T-helper 2 cell (primary cell): ENCODE results near the gene ACTL6B.
A peak's percentile ranks its signal among the peaks of the same experiment; 100 is the strongest.

ENCODE experiments used
- DNase-seq, 5 experiments: peaks; one replicate each; pipeline versions ENCODE4 v3.0.0 to v3.0.0-alpha.2; 2012 to 2022

ACTL6B gene

DNA sequence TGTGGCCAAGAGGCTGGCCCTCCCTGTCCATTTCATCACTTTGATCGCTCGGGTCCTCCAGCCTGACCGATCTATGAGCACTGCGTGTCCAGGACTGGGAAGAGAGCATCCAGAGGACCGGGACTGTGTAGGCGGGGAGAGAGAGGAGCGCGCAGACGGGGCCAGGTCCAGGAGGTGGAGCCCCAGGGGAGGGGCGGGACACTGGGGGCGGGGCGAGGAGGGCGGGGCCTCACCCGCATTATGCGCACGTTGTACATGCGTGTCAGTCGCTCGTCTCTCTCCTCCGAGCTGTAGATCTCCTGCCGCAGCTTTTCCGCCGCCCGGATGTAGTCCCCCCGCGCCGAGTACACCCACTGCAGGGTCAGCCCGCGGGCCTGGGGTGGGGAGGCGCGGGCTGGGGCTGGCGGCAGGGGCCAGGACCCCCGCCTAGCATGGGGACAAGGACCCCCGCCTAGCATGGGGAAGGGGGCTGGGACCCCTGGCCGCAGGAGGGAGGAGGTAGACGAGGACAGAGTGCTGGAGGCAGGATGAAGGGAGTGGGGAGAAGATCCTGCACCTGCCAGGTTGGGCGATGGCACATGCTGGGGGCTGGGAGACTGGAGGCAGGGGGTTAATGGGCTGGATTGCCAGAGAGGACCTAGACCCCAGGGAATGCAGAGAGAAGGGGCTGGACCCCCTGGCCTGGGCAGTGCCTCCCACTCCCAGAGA, 29.6 kb downstream of the ACTL6B start:
- DNase-seq = peak; percentile 75 to 96 (median 81)

DNA sequence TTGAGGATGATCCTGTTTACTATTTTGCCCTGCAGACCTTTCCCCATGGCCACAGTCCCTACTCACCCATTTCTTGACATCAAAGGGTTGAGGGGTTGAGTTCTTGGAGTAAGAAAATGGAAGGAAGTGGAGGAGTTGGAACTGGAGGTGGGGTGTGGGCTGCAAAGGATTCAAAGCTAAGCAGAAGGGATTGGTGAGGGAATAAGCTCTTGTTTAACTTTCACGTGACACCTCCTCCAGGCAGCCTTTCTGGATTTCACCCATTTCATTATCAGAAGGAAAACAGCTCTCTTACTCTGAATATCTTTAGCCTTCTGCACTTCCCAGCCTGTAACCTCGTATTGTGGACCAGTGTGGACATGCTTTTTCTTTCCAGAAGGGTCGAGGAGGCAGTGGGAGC, 30.2 kb downstream of the ACTL6B start:
- no peak for DNase-seq

DNA sequence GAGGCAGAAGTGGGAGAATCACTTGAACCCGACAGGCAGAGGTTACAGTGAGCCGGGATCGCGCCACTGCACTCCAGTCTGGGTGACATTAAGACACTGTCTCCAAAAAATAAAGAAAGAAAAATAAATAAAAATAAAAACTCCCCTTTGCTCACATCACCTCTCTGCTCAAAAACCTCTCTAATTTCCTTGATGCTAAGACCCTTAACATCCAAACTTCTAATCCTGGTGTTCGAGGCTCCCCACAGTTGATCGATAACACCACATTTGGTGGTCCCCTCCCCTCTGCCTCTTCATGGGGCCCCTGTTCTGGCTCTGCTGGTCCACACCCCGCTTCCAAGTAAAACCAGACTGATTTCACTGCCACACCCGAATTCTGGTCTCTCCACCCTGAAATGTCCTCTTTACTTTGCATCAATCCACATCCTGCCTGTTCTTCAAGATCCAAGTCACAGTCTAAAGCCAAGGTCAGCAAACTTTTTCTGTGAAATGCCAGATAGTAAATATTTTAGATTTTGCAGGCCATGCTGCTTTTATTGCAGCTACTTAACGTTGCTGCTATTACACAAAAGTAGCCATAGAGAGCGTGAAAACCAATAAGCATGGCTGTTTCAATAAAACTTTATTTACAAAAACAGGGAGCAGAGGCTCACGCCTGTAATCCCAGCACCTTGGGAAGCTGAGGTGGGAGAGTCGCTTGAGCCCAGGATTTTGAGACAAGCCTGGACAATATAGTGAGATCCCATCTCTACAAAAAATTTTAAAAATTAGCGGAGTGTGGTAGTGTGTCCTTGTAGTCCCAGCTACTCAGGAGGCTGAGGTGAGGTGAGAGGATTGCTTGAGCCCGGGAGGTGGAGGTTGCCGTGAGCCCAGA, 32.1 kb downstream of the ACTL6B start:
- DNase-seq = no peak

DNA sequence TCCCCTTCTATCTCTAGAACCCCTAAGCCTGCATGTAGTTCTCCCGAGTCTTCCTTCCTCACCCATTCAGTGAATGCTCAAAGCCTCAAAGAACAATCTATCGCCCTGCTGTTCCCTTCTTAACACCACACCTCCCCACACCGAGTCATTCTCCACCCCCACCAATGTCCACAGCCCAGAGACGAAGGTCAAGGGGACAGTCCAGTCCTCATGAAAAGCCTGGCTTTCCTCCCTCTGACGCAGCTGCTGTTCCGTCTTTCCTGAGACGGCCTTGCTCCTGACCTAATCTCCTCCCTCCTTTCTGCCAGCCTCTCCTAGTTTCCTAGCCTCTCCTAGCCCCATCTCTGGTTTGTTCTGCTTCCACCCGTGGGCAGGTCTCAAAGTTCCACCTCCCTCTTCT, 34.7 kb downstream of the ACTL6B start:
- DNase-seq = no peak

DNA sequence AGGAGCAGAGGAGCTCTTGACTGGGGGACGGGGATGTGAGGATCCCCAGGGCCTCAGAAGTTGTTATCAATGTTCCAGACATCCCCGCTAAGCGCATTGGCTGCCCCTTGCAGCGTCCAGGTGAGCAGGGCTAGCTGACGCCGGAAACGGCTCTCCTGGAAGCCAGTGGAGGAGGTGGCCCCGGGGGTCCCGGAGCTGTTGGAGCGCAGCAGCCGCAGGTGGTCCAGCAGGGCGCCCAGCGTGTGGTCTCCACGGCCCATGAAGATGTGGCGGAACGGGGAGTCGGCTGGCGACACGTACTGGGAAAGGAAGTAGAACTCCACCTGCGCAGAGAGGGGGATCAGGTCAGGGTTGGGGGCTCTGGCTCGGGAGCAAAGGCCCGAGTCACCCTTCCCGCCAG, 35.4 kb downstream of the ACTL6B start:
- DNase-seq = no peak

DNA sequence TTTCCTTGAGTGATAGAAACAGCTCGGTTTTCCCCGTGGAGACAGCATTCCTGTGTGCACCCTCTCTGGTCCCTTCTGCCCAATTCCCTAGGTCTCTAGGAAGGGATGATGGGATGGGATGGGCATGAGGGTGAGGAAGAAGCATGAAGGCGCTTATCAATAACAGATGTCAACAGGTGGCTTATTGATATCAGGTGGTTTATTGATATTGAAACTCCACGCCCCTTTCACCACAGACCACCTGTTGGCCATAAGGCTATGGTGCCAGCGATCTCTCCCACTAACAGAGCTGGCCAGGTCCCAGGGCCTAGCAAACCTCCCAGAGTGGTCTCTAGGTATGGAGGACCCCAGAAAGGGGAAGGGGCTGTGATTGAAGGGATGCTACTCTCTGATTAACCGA, 36.0 kb downstream of the ACTL6B start:
- DNase-seq = no peak

DNA sequence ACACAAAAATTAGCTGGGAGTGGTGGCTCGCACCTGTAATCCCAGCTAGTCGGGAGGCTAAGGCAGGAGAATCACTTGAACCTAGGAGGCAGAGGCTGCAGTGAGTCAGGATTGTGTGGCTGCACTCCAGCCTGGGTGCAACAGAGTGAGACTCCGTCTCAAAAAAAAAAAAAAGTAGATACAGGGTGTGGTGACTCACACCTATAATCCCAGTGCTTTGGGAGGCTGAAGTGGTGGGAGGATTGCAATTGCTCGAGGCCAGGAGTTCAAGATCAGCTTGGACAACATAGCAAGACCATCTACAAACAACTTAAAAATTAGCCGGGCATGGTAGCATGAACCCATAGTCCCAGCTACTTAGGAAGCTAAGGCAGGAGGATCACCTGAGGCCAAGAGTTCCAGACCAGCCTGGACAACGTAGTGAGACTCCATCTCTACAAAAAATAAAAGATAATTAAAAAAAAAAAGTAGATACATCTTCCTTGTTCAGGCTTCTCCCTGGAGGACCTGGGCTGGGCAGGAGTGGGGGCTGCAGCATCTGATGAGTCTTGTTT, 41.9 kb downstream of the ACTL6B start:
- DNase-seq = no peak

DNA sequence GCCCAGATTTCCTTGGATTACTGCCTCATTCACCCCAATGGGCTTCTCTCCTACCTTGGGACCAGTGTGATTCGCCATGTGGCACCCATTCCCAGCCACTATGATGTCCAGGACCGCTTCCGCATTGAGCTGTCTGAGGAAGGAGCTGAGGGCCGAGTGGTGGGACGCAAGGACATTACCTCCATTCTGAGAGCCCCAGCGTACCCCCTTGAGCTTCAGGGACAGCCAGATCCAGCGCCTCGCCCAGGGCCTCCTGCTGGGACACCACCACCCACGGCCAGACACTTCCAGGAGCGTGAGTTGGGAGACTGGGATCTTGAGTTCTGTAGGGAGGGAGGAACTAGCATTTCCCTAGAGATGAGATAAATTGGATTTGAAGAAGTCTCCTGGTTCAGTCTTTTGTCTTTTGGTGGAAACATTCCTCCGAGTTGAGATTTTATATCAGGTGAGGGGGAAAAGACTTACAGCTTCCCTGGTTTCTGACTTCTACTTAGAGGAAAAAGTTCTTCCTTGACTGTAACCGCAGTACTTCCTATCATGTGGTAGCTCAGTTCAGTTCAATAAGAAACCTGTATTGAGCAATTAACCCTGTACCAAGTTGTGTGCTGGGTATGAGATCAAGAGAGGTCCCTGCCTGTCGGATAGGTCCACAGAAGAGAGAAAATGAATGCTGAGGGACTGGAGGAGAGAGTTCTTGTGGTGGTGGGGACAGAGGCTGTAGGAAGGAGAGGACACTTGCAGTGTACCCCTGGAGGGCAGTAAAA, 42.7 kb downstream of the ACTL6B start:
- DNase-seq = peak in 1 of 5 experiments; percentile 35

DNA sequence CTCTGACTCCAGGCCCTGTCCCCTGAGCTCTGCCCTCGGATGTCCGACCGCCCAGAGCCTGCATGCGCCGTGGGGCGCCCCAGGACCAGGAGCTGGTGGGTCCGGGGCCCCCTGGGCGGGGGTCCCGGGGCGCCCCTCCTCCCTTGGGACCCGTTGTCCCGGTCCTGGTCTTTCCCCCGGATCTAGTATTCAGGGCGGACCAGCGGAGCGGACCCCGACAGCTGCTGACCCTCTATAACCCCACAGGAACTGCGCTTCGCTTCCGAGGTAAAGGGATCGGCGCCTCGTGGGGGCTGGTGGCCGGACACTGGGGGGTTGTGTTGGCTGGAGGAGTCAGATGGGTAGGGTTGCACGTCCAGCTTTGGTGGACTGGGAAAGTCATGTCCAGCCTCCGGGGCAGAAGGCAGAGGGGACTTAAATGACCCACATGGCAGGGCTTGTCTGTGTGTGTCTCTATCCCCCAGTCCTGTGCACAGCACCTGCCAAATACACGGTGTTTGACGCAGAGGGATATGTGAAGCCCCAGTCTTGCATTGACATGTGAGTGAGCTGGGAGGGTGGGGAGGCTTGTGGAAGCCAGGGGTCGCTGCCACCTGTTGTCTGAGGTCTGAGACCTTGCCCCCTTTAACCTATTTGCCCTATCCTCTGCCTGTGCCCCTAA, 43.4 kb downstream of the ACTL6B start:
- peak in 1 of 5 experiments; percentile 54 for DNase-seq

DNA sequence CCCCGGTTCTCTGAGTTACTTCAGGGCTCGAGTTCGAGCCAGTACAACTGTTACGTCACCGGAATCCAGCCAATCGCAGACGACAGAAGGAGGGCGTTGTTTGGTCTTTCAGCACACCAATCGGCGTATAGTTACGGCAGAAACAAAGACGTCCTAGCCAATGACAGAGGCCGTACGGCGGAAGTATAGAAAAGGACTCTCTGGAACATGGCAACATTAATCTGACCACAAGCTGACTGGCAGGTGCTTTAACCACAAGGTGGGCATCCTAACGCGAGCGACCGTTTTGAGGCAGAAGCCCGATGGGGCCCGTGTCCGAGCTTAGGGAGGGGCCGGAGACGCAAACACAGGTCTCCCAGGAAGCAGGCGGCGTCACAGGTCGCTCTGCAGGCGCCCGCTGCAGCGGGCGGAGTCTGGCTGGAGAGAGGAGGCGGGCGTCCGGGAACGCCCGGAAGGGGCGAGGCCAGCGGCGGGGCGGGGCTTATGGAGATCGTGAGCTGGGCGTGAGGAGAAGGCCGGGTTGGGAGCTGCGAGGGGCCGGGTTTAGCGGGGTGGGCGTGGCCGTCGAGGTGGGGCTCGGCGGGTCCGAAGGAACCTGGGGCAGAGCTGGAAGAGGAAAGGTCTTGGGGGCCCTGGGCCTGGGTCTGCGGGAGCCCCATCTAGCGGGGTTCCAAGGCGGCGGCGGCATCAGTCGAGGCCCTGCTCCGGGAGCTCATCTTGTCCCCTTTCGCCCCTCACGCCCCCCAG, 44.1 kb downstream of the ACTL6B start, which contains the start of gene MOSPD3:
TSS of gene MOSPD3 (plus strand) at position 558 of the 747 bp plus-strand sequence. CDS start 252 bp downstream, outside the sequence.
- peak; percentile 96 to 99 (median 96) for DNase-seq

DNA sequence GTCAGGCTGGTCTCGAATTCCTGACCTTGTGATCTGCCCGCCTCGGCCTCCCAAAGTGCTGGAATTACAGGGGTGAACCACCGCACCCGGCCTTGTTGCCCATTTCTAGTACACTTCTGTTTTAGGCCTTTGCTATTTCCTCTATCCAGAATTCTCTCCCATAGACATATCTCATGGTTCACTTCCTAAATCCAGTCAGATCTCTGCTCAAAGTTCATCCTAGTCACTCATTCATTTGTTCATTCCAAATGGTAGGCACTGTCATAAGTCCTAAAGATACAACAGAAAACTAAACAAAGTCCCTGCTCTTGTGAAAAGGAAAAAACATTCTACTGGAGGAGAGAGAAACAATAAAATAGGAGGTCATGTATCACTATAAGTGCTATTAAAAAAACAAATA, 46.3 kb downstream of the ACTL6B start:
- no peak for DNase-seq

DNA sequence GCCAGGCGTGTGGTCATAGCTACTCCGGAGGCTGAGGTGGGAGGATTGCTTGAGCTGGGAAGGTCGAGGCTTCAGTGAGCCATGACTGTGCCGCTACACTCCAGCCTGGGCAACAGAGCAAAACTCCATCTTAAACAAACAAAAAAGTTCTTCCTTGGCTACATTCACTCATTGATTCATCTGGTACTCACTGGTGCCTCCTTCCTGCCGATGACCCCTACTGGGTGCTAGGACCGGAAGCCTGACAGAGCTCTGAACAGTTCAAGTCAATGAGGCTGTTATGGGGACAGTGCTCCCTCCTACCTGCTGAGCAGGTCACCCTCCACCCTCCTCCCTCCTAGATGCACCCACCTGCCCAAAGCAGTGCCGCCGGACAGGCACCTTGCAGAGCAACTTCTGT, 49.1 kb downstream of the ACTL6B start:
- DNase-seq = no peak

DNA sequence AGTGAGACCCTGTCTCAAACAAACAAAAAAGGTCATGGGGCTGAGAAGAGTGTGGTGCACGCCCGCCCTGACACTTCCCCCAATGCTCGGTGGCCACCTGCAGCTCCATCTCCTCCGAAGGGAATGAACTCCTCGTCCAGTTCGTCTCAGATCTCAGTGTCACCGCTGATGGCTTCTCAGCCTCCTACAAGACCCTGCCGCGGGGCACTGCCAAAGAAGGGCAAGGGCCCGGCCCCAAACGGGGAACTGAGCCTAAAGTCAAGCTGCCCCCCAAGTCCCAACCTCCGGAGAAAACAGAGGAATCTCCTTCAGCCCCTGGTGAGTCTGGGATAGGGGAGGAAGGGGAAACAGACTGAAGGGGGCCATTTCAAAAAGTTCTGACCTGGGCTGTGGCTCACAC, 49.9 kb downstream of the ACTL6B start:
- no peak for DNase-seq

DNA sequence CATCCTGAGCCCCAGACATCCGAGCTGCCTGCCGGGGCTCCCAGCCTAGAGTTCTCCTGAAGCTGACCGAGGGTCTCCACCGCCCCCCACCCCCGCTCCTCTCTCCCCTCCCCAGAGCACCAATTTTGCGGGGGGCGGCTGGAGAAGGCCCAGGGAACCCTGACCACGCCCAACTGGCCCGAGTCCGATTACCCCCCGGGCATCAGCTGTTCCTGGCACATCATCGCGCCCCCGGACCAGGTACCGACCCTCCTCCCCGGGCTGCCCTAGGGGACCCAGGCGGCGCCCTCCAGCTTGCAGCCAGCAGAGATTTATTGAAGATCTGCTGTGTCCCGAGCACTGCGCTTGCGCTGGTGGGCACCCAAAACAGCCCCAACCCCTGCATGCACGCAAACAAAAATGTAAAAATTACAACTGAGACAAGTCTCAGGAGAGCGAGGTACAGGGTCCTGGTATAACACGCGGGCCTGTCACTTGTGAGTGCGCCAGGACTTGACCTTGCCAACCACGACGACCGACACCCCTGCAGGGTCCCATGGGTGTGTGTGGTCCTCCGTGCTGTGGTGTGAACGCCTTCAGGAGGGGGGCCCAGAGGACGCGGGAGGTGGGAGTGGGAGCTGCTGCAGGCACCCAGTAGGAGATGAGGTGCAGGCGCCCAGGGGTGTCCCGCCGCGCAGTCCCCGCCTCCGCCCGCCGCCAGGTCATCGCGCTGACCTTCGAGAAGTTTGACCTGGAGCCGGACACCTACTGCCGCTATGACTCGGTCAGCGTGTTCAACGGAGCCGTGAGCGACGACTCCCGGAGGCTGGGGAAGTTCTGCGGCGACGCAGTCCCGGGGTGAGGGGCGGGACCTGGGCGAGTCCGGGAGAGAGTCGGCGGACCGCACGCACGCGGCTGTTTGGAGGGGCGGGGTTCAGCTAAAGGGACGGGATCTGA, 51.0 kb downstream of the ACTL6B start:
- peak in 3 of 5 experiments; percentile 12 to 59 (median 18) for DNase-seq

DNA sequence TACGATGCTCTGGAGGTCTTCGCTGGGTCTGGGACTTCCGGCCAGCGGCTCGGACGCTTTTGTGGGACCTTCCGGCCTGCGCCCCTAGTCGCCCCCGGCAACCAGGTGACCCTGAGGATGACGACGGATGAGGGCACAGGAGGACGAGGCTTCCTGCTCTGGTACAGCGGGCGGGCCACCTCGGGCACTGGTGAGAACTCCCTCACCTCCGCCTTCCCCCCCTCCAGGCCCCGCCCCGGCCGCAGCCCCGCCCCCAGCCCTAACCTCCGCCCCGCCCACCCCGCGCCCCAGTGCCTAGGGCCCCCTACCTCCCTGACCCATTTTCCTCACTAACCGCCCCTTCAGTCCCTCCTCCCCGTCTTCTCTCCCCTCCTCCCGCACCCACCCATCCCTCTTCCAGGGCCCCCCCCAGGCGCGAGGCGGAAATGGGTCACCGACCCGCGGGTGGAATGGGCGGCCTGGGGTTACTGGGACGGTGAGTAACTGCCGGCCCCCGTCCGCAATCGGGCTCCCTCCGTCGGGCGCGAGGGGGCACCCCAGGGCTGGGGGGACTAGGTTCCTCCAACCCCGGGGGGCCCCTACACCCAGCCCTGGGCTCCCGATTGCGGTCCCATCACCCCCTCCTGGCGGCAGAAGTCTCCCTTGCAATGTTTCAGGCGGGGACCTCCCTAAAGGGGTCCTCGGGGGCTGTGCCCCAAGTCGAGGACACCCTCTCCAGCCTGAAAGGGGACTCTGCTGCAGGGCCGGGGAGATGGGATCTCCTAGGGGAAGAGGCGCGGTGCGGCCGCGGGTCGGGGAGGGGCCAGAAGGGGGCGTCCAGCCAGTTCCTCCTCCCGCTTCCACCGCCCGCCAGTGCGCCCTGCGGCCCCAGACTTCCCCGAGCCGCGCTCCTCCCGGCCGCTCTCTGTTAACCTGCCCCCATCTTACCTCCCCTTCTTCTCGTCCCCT, 51.9 kb downstream of the ACTL6B start:
- peak; percentile 53 to 86 (median 66) for DNase-seq

DNA sequence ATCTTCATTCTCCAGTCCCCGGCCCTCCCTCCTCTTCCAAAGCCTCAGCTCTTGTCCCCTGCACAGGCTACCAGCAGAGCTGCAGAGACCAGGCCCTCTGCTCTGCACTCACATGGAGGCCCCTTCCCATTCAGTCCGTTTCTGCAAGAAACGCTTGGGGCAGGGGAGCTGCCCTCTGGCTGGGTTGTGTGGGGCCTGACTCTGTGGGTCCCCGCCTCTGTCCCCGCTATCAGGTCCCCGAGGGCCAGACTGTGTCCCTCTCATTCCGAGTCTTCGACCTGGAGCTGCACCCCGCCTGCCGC, 52.6 kb downstream of the ACTL6B start:
- DNase-seq = no peak

DNA sequence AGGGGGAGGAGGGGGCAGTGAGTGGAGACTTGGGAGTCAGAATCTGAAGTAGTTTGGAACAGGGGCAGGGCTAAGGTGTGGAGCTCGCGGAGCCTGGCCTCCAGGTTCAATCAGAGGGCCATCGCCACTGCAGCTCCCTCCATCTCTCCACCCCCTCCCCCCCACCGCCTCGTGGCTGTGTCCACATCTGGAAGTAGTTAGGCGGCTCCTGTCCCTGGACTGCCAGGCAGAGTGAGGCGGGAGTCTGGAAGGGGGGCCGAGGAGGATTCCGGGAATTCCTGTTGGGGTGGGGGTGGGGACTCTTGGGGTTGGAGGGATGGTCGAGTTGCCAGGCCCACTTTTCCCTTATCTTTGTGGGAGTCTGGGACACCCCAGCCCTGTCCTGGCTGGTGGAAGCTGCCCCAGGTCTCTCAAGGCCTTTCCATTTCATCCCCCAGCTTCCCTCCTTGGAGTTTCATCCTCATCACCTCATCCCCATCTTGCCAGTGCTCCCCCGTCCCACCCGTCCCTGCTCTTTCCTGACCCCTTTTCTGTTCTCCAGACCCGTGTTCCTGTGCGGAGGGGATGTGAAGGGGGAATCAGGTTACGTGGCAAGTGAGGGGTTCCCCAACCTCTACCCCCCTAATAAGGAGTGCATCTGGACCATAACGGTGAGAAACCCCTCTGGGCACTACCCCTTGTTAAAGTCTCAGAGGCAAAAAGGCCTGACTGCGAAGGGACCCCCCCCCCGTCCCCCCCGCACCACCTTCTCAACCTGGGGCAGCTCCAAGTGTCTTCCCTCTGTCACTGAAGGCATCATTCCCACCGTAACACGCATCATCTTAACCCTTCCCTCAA, 53.1 kb downstream of the ACTL6B start:
- DNase-seq = no peak

DNA sequence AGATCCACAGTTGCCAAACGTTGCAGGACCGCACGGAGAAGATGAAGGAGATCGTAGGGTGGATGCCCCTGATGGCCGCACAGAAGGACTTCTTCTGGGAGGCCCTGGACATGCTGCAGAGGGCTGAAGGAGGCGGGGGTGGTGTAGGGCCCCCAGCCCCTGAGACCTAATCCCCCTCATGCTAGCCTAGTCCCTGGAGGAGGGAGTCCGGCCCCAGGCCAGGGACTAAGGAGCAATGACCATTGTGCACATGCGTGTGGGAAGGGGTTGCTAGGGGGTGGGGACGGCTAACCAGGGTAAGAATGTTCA, 55.6 kb downstream of the ACTL6B start:
- DNase-seq = no peak
